ENCODE measurements around the gene LCOR.
"Not testable (repeated sequence)": the region's sequence is repeated elsewhere in the genome, so short reads cannot be mapped to it uniquely, and the experiment has no call there.

LCOR gene

DNA sequence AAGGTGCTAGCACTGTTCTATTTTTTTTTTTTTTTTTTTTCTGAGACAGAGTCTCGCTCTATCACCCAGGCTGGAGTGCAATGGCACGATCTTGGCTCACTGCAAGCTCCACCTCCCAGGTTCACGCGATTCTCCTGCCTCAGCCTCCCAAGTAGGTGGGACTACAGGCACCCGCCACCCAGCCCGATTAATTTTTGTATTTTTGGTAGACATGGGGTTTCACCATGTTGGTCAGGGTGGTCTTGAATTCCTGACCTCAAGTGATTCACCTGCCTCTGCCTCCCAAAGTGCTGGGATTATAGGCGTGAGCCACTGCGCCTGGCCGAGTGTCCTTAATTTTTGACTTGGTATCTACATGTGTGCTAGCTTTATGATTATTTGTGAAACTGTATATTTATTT, 201.7 kb downstream of the LCOR start:
- not testable (repeated sequence) for H3K4me1 ChIP-seq (ENCODE audit: control insufficient read depth, insufficient read depth, low read length, poor library complexity, severe bottlenecking); H3K36me3 ChIP-seq (ENCODE audit: control insufficient read depth, insufficient read depth, low read length); H3K4me3 ChIP-seq (ENCODE audit: extremely low read depth, insufficient read depth, low read length, poor library complexity, severe bottlenecking); H3K9me3 ChIP-seq (ENCODE audit: control insufficient read depth, low read length); H3K27ac ChIP-seq (ENCODE audit: low read depth, low read length, severe bottlenecking)
- WGBS, 2 experiments (ENCODE audit: insufficient coverage in 2 of 2) = 88 to 95% methylated on average over 4 to 6 of the region's 9 CpGs

DNA sequence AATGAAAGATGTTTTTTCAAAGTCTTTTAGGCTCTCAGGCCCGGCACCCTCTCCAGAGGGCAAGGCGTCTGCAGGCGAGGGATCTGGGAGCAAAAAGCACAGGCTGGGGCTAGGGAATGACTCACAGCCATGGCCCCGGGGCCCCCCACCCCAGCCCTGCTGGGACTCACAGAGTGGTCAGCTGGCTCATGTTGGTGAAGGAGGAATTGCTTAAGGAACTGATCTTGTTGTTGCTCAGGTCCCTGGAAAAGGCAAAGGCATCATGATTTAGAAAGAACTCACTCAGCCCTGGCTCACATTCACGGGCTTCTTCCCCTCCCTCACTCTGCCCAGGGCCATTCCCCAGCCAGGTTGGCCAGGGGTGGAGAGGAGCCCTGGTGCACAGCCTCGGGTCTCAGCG, 202.2 kb downstream of the LCOR start:
- no peak overlapping the region for H3K4me3 ChIP-seq (ENCODE audit: extremely low read depth, insufficient read depth, low read length, poor library complexity, severe bottlenecking)
- H3K27ac ChIP-seq (ENCODE audit: low read depth, low read length, severe bottlenecking) = no peak overlapping the region
- peaks cover 5% of the 10 kb centered on the region for H3K4me1 ChIP-seq (ENCODE audit: control insufficient read depth, insufficient read depth, low read length, poor library complexity, severe bottlenecking)
- H3K9me3 ChIP-seq (ENCODE audit: control insufficient read depth, low read length) = no peaks in the 10 kb centered on the region
- no peaks in the 10 kb centered on the region for H3K36me3 ChIP-seq (ENCODE audit: control insufficient read depth, insufficient read depth, low read length)
- WGBS, 2 experiments (ENCODE audit: insufficient coverage in 2 of 2) = 76 to 87% methylated on average over 2 to 5 of the region's 7 CpGs

DNA sequence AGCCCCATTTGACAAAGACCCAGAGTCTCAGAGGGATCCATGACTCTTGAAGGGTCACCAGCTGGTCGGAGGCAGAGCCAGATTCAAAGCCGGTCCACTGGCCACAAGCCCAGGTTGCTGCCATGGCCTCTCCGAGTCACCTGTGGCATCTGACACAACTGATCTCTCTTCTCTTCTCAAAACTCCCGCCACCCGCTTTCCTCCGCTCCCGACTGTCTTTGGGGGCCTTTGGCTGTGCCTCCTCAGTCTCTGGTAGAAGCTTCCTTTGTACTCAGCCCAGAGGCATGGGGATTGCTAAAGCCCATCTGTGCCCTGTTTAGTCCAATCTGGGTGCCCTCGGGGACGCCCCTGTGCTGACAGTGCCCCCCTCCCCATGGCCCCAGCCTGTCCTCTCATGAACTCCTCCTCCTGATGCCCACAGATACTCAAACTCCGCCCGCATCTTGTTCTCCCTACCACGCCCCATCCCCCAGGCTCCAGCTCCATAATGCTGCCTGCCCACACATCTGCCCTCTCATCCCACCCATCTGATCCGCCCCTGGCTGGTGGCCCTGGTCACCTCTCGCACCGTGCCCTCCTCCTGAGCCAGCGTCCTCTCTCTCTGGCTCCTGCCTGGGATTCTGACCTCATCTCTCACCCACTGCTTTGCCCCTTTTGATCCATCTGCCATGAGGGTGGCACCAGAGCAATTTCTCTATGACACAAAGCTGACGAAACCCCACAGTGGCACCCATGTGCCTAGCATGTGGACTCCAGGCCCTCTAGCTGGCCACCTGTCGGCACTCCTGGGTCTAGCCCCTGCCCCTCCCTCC, 203.1 kb downstream of the LCOR start:
- WGBS, 2 experiments (ENCODE audit: insufficient coverage in 2 of 2) = 85 to 95% methylated on average over 14 to 15 of the region's 18 CpGs
- H3K9me3 ChIP-seq (ENCODE audit: control insufficient read depth, low read length) = no peaks in the 10 kb centered on the region
- peaks cover 5% of the 10 kb centered on the region for H3K4me1 ChIP-seq (ENCODE audit: control insufficient read depth, insufficient read depth, low read length, poor library complexity, severe bottlenecking)
- H3K4me3 ChIP-seq (ENCODE audit: extremely low read depth, insufficient read depth, low read length, poor library complexity, severe bottlenecking) = no peak overlapping the region
- no peak overlapping the region for H3K27ac ChIP-seq (ENCODE audit: low read depth, low read length, severe bottlenecking)
- no peaks in the 10 kb centered on the region for H3K36me3 ChIP-seq (ENCODE audit: control insufficient read depth, insufficient read depth, low read length)

DNA sequence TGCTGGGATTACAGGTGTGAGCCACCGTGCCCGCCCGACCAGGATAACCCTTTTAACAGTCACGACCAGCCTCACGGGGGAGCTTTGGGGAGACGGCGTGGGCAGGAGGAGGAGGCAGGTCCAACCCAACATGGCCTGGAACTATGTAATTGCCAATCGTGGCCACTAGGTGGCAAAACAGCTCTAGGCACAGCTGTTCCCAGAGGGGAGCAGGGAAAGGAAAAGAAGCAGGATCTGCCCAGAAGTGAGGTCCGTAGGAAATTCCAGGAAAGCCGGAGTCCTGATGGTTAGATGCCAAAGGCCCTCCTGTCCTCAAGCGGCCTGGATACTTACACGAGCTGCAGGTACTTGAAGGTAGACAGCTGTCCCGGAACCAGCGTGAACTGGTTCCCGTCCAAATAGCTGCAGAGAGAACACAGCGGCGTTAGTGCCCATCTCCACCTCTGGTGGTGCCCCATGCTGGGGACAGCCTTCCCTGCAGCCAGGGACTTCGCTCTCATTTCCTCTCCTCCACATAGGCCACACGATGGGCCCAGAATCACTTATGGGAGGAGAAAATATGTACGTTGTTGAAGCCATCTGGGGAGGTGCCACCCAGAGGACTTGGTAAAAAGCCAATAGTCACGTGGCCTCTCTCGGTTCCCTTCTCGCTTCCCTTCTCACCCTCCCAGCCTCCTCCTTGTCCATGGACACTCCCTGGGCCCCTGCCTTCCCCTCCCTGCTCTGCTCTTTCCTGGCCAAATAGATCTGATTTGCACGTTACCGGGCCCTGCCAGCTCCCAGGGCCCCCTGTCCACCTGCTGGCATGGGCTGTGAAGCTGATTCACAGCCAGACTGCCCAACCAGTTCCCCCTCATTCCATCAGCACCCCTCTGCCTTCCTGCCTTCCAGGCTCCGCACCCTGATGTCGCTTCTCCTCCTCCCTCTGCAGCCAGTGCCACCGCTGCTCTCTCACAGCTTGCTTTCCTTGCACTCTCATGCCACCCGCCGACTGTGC, 205.6 kb downstream of the LCOR start:
- H3K4me3 ChIP-seq (ENCODE audit: extremely low read depth, insufficient read depth, low read length, poor library complexity, severe bottlenecking) = no peak overlapping the region
- no peaks in the 10 kb centered on the region for H3K9me3 ChIP-seq (ENCODE audit: control insufficient read depth, low read length)
- H3K4me1 ChIP-seq (ENCODE audit: control insufficient read depth, insufficient read depth, low read length, poor library complexity, severe bottlenecking) = peaks cover 5% of the 10 kb centered on the region
- no peak overlapping the region for H3K27ac ChIP-seq (ENCODE audit: low read depth, low read length, severe bottlenecking)
- no peaks in the 10 kb centered on the region for H3K36me3 ChIP-seq (ENCODE audit: control insufficient read depth, insufficient read depth, low read length)
- WGBS, 2 experiments (ENCODE audit: insufficient coverage in 2 of 2) = 45 to 61% methylated on average over 20 to 27 of the region's 30 CpGs

DNA sequence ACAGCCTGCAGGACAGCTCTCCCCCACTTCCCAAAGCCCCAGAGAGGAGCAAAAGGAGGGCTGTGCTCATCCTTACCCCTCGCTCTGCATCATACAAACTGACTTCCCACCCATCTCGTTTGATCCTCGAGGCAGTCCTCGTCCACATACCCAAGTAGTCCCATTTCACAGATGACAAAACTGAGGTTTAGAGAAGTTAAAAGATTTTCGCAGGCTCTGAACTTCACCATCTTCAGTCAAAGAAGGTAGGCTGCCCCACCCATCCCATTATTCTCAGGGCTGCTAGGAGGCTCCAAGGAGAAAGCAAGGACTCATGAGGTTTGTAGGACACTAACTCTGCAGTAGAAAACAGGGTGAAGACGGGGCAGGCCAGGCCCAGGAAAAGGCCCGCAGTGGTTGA, 206.6 kb downstream of the LCOR start:
- no peak overlapping the region for H3K4me3 ChIP-seq (ENCODE audit: extremely low read depth, insufficient read depth, low read length, poor library complexity, severe bottlenecking)
- no peaks in the 10 kb centered on the region for H3K36me3 ChIP-seq (ENCODE audit: control insufficient read depth, insufficient read depth, low read length)
- no peak overlapping the region for H3K27ac ChIP-seq (ENCODE audit: low read depth, low read length, severe bottlenecking)
- peaks cover 5% of the 10 kb centered on the region for H3K4me1 ChIP-seq (ENCODE audit: control insufficient read depth, insufficient read depth, low read length, poor library complexity, severe bottlenecking)
- no peaks in the 10 kb centered on the region for H3K9me3 ChIP-seq (ENCODE audit: control insufficient read depth, low read length)
- 92 to 93% methylated on average over 2 to 5 of the region's 7 CpGs for WGBS, 2 experiments (ENCODE audit: insufficient coverage in 2 of 2)

DNA sequence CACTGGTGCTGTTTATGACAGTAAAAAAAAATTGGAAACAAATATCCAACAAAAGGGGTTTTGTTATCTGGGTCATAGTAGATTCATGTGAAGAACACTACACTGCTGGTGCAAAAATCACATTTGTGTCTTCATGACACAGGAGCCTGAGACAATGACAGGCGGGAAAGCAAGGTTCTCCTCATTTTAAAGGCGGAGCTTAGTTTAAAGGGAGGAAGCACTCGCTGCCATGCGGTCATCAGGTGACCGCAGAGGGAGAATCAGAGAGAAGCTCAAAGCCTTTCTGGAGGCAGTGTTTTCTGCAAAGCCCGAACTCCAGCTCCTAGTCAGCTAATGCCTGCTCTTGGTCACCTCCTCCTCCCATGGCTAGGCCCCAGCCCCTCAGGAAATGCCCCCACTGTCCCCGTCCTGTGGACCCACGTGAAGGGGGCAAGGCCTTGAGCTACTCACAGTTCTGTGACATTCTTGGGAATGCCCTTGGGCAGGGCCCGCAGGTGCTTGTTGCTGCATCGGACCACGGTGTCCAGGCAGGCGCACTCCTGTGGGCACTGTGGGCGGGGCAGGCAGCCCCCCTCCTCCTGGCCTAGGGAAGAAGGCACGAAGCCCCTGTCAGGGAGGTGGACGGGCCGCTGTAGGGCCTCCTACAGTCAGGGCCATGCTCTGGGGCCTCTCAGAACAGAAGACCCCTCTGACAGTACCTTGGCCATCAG, 207.6 kb downstream of the LCOR start:
- WGBS, 2 experiments (ENCODE audit: insufficient coverage in 2 of 2) = 92 to 93% methylated on average over 11 to 14 of the region's 16 CpGs
- Histone ChIP-seq H3K27ac (ENCODE audit: low read depth, low read length, severe bottlenecking) (no peak overlapping the region), H3K36me3 (ENCODE audit: control insufficient read depth, insufficient read depth, low read length) (no peaks in the 10 kb centered on the region), H3K4me3 (ENCODE audit: extremely low read depth, insufficient read depth, low read length, poor library complexity, severe bottlenecking) (no peak overlapping the region), H3K9me3 (ENCODE audit: control insufficient read depth, low read length) (no peaks in the 10 kb centered on the region), H3K4me1 (ENCODE audit: control insufficient read depth, insufficient read depth, low read length, poor library complexity, severe bottlenecking) (peaks cover 2% of the 10 kb centered on the region)

DNA sequence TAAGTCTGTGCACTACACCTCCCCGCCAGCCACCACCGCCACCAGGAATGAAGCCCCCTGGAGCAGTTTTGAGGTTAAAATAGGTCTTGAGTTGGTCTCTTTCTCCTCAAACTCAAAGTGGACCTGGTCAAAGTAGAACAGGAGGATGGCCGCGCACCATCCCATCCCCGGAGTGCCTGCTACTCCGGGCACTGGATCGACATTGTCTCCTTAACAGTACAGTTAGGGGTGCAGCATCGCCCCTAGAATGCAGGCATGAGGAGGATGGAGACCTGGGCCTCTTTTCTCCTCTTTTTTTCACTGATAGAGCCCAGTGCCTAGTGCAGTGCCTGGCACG, 208.1 kb downstream of the LCOR start:
- no peak overlapping the region for H3K4me3 ChIP-seq (ENCODE audit: extremely low read depth, insufficient read depth, low read length, poor library complexity, severe bottlenecking)
- WGBS, 2 experiments (ENCODE audit: insufficient coverage in 2 of 2) = 98 to 100% methylated on average over 6 of the region's 9 CpGs
- no peaks in the 10 kb centered on the region for H3K36me3 ChIP-seq (ENCODE audit: control insufficient read depth, insufficient read depth, low read length)
- no peaks in the 10 kb centered on the region for H3K9me3 ChIP-seq (ENCODE audit: control insufficient read depth, low read length)
- no peak overlapping the region for H3K27ac ChIP-seq (ENCODE audit: low read depth, low read length, severe bottlenecking)
- H3K4me1 ChIP-seq (ENCODE audit: control insufficient read depth, insufficient read depth, low read length, poor library complexity, severe bottlenecking) = peaks cover 2% of the 10 kb centered on the region

DNA sequence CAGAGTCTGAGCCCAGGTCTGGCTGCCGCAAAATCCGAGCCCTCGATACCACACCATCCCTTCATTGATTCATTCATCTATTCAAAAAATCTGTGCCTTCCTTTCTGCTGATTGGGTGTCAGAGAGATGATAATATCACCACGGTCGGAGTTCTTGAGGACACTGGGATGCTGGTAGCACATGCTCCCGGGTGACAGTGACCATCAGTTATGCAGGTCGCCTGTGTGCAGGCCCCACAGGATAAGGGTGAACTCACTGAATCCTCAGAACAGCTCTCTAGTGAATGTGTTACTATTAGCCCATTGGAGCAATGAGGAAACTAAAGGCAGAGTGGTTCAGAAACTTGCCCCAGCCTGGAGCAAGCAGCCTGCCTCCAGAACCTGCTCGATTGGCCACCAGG, 208.6 kb downstream of the LCOR start:
- 89 to 93% methylated on average over 6 to 7 of the region's 8 CpGs for WGBS, 2 experiments (ENCODE audit: insufficient coverage in 2 of 2)
- no peak overlapping the region for H3K4me3 ChIP-seq (ENCODE audit: extremely low read depth, insufficient read depth, low read length, poor library complexity, severe bottlenecking)
- peaks cover 2% of the 10 kb centered on the region for H3K4me1 ChIP-seq (ENCODE audit: control insufficient read depth, insufficient read depth, low read length, poor library complexity, severe bottlenecking)
- no peaks in the 10 kb centered on the region for H3K36me3 ChIP-seq (ENCODE audit: control insufficient read depth, insufficient read depth, low read length)
- no peaks in the 10 kb centered on the region for H3K9me3 ChIP-seq (ENCODE audit: control insufficient read depth, low read length)
- H3K27ac ChIP-seq (ENCODE audit: low read depth, low read length, severe bottlenecking) = no peak overlapping the region

DNA sequence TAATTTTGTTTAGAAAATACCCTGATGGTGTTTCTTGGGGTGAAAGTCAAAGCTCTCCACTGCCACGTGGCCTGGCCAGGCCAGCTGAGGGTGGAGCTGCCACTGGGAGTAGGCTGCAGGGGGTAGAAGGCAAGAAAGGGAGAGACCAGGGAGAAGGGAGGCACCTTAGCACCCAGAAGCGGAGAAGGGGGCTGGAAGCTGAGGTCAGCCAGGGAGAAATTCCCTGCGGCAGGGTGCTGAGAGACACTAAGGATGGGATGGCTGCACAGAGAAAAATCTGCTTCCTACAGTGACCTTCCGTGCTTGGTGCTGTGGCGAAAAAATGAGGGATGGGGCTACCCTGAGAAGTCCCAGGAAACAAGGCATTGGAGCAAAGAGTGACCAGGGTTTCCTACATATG, 210.0 kb downstream of the LCOR start:
- H3K4me3 ChIP-seq (ENCODE audit: extremely low read depth, insufficient read depth, low read length, poor library complexity, severe bottlenecking) = no peak overlapping the region
- no peaks in the 10 kb centered on the region for H3K36me3 ChIP-seq (ENCODE audit: control insufficient read depth, insufficient read depth, low read length)
- H3K27ac ChIP-seq (ENCODE audit: low read depth, low read length, severe bottlenecking) = no peak overlapping the region
- no peaks in the 10 kb centered on the region for H3K9me3 ChIP-seq (ENCODE audit: control insufficient read depth, low read length)
- H3K4me1 ChIP-seq (ENCODE audit: control insufficient read depth, insufficient read depth, low read length, poor library complexity, severe bottlenecking) = peaks cover 2% of the 10 kb centered on the region
- WGBS, 2 experiments (ENCODE audit: insufficient coverage in 2 of 2) = 95 to 96% methylated on average over 3 to 5 of the region's 5 CpGs

DNA sequence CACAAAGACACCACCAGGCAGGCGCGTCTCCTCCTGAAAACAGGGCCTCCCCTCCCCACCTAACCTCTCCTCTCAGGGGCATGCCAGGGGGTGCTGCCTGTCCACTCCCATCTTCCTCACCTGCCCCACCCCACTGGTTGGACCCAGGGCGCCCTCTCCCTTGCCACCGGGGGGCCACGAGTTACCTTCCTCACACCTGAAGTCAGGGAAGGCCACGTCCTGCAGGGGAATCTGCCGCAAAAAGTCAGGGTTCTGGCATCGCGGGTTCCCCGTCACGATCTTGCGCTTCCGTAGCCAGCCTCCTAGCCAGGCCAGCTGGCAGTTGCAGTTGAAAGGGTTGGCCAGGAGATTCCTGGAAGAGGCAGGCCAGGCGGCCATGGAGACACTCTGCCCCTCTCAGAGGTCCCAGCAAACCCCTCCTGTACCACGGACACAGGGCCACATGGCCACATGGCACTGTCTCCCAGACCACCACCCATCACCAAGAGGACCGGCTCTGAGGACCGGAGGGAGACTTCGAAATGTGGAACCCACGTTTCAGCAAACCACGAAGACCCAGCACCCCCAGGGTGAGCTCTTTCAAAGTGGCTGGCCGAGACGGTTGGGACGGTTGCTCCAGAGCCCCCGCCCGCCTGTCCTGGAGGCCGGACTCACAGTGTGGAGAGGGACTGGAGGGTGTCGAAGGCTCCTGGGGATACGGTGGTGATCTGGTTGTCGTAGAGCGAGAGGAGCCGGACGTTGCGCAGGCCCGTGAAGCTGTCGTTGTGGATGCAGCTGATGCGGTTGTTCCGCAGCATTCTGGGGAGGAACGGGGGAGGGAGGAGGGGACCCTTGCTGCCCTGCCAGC, 210.8 kb downstream of the LCOR start:
- no peaks in the 10 kb centered on the region for H3K4me1 ChIP-seq (ENCODE audit: control insufficient read depth, insufficient read depth, low read length, poor library complexity, severe bottlenecking)
- 89 to 96% methylated on average over 33 to 35 of the region's 38 CpGs for WGBS, 2 experiments (ENCODE audit: insufficient coverage in 2 of 2)

More for the DNA sequence above, 210.8 kb downstream of the LCOR start:
- Histone ChIP-seq H3K9me3 (ENCODE audit: control insufficient read depth, low read length) (no peaks in the 10 kb centered on the region), H3K36me3 (ENCODE audit: control insufficient read depth, insufficient read depth, low read length) (no peaks in the 10 kb centered on the region), H3K4me3 (ENCODE audit: extremely low read depth, insufficient read depth, low read length, poor library complexity, severe bottlenecking) (no peak overlapping the region), H3K27ac (ENCODE audit: low read depth, low read length, severe bottlenecking) (no peak overlapping the region)

All from mesodermal cell (in vitro differentiated cells).